H9 (cell line): Measurements from ENCODE around the gene BTD. TPM values are rescaled to one million over a fixed set of nuclear protein-coding genes. Genes with fewer than 3 reads are reported as not detected.

ENCODE experiments used
- DNase-seq: peaks from one replicate; pipeline ENCODE4 v3.0.0-alpha.2; 2017
- H2AFZ ChIP-seq: one replicate; pipeline ENCODE4 v1.6.1; 2013; ENCODE audit warnings: mild to moderate bottlenecking, low read length, control low read depth, moderate library complexity
- H2AK5ac ChIP-seq: 2 replicates; pipeline ENCODE4 v1.6.1; 2013; ENCODE audit warnings: low read length, control low read depth, mixed read lengths; ENCODE audit not compliant: insufficient read length
- H2BK120ac ChIP-seq: one replicate; pipeline ENCODE4 v1.6.1; 2013; ENCODE audit warnings: low read depth, mild to moderate bottlenecking, low read length, control low read depth, inconsistent platforms; ENCODE audit not compliant: poor library complexity, severe bottlenecking
- H2BK12ac ChIP-seq: 2 replicates; pipeline ENCODE4 v1.6.1; 2013; ENCODE audit warnings: low read length, control low read depth, mixed read lengths, low read depth; ENCODE audit not compliant: insufficient read length
- H2BK15ac ChIP-seq: 2 replicates; pipeline ENCODE4 v1.6.1; 2013; ENCODE audit warnings: low read depth, low read length, control low read depth
- H2BK20ac ChIP-seq: one replicate; pipeline ENCODE4 v1.6.1; 2013; ENCODE audit warnings: low read depth, mild to moderate bottlenecking, low read length, control low read depth, inconsistent platforms; ENCODE audit not compliant: poor library complexity, severe bottlenecking
- H2BK5ac ChIP-seq: 2 replicates; pipeline ENCODE4 v1.6.1; 2013; ENCODE audit warnings: low read length, control low read depth, mixed read lengths; ENCODE audit not compliant: insufficient read length
- H3K14ac ChIP-seq: 2 replicates; pipeline ENCODE4 v1.6.1; 2013; ENCODE audit warnings: low read length, control low read depth; ENCODE audit not compliant: insufficient read depth
- H3K18ac ChIP-seq: 2 replicates; pipeline ENCODE4 v1.6.1; 2013; ENCODE audit warnings: low read depth, mild to moderate bottlenecking, mixed read lengths, low read length, control low read depth; ENCODE audit not compliant: insufficient read length
- H3K23ac ChIP-seq: 2 replicates; pipeline ENCODE4 v1.6.1; 2013; ENCODE audit warnings: low read length, control low read depth, mixed read lengths, low read depth; ENCODE audit not compliant: insufficient read length
- H3K23me2 ChIP-seq: 2 replicates; pipeline ENCODE4 v1.6.1; 2013; ENCODE audit warnings: low read depth, mild to moderate bottlenecking, mixed read lengths, low read length, control low read depth; ENCODE audit not compliant: insufficient read length, poor library complexity, severe bottlenecking
- H3K27ac ChIP-seq: 2 replicates; pipeline ENCODE4 v1.5.1; 2013; ENCODE audit warnings: low read length, control low read depth, mixed read lengths, low read depth; ENCODE audit not compliant: insufficient read length
- H3K27me3 ChIP-seq: 2 replicates; pipeline ENCODE4 v1.6.1; 2013; ENCODE audit warnings: low read length, control low read depth, inconsistent platforms; ENCODE audit not compliant: insufficient read depth
- H3K4ac ChIP-seq: 2 replicates; pipeline ENCODE4 v1.6.1; 2013; ENCODE audit warnings: low read depth, mild to moderate bottlenecking, control low read depth, inconsistent platforms, low read length, moderate library complexity
- H3K4me1 ChIP-seq: 2 replicates; pipeline ENCODE4 v1.6.1; 2013; ENCODE audit warnings: low read length, control low read depth, inconsistent platforms; ENCODE audit not compliant: insufficient read depth
- H3K4me2 ChIP-seq: 2 replicates; pipeline ENCODE4 v1.6.1; 2013; ENCODE audit warnings: low read length, control low read depth, mixed read lengths; ENCODE audit not compliant: insufficient read length, insufficient read depth
- H3K56ac ChIP-seq: 2 replicates; pipeline ENCODE4 v1.6.1; 2013; ENCODE audit warnings: low read depth, mild to moderate bottlenecking, mixed read lengths, low read length, control low read depth; ENCODE audit not compliant: insufficient read length
- H3K79me1 ChIP-seq: 2 replicates; pipeline ENCODE4 v1.6.1; 2013; ENCODE audit warnings: low read depth, mild to moderate bottlenecking, moderate library complexity, low read length, control low read depth, inconsistent platforms; ENCODE audit not compliant: insufficient read depth, poor library complexity, severe bottlenecking
- H3K79me2 ChIP-seq: 2 replicates; pipeline ENCODE4 v1.6.1; 2013; ENCODE audit warnings: low read length, control low read depth, inconsistent platforms; ENCODE audit not compliant: insufficient read depth
- H3K9ac ChIP-seq: 2 replicates; pipeline ENCODE4 v1.6.1; 2013; ENCODE audit warnings: low read length, control low read depth, mixed read lengths; ENCODE audit not compliant: insufficient read length; ENCODE audit errors: extremely low read depth
- H3K9me3 ChIP-seq: one replicate; pipeline ENCODE4 v1.6.1; 2013; ENCODE audit warnings: low read depth, low read length, inconsistent platforms; ENCODE audit not compliant: control insufficient read depth
- H3T11ph ChIP-seq: one replicate; pipeline ENCODE4 v1.6.1; 2013; ENCODE audit warnings: mild to moderate bottlenecking, low read length, control low read depth, inconsistent platforms
- H4K20me1 ChIP-seq: one replicate; pipeline ENCODE4 v1.6.1; 2013; ENCODE audit not compliant: control insufficient read depth, insufficient read length, insufficient read depth
- H4K5ac ChIP-seq: 2 replicates; pipeline ENCODE4 v1.6.1; 2013; ENCODE audit warnings: low read depth, mild to moderate bottlenecking, mixed read lengths, low read length, control low read depth; ENCODE audit not compliant: insufficient read length
- H4K8ac ChIP-seq: replicated peaks from 2 replicates; pipeline ENCODE4 v1.6.1; 2013; ENCODE audit warnings: low read length, control low read depth, mixed read lengths, low read depth; ENCODE audit not compliant: insufficient read length
- H4K91ac ChIP-seq: 2 replicates; pipeline ENCODE4 v1.6.1; 2013; ENCODE audit warnings: low read depth, mild to moderate bottlenecking, moderate library complexity, mixed read lengths, low read length, control low read depth; ENCODE audit not compliant: insufficient read length
- H3K27ac Mint-ChIP-seq, 3 experiments: 2 replicates in 2 of 3; 3 replicates in 1 of 3; pipeline ENCODE4 v1.8.0; 2020 to 2021; ENCODE audit warnings: mixed read lengths in 3 of 3, mild to moderate bottlenecking in 1 of 3, moderate library complexity in 1 of 3
- H3K27me3 Mint-ChIP-seq: 2 replicates; pipeline ENCODE4 v1.8.0; 2021; ENCODE audit warnings: low read depth, mild to moderate bottlenecking, moderate library complexity, mixed read lengths
- H3K36me3 Mint-ChIP-seq, 3 experiments: 2 replicates in 2 of 3; 3 replicates in 1 of 3; pipeline ENCODE4 v1.8.0; 2020 to 2021; ENCODE audit warnings: low read depth in 3 of 3, mixed read lengths in 3 of 3; ENCODE audit not compliant: insufficient read depth in 1 of 3
- H3K4me1 Mint-ChIP-seq, 2 experiments: 2 replicates each; pipeline ENCODE4 v1.8.0; 2020; ENCODE audit warnings: mixed read lengths in 2 of 2
- H3K4me3 Mint-ChIP-seq, 2 experiments: 2 replicates in 1 of 2; 3 replicates in 1 of 2; pipeline ENCODE4 v1.8.0; 2020 to 2021; ENCODE audit warnings: mild to moderate bottlenecking in 2 of 2, mixed read lengths in 2 of 2, moderate library complexity in 1 of 2
- H3K9me3 Mint-ChIP-seq, 2 experiments: 2 replicates in 1 of 2; 3 replicates in 1 of 2; pipeline ENCODE4 v1.8.0; 2020; ENCODE audit warnings: mild to moderate bottlenecking in 2 of 2, mixed read lengths in 2 of 2, moderate library complexity in 1 of 2
- WGBS: extraction: QIAGEN DNeasy Blood & Tissue Kit; methylation state at CpG from one replicate; pipeline ENCODE4 v1.1.7; 2013; ENCODE audit warnings: missing lambda C conversion rate, low lambda C conversion rate, mixed read lengths; ENCODE audit not compliant: insufficient read length; ENCODE audit errors: extremely low coverage; 5-methylcytosine and 5-hydroxymethylcytosine counted together
- total RNA-seq: library from RNA; stranded (reverse); gene quantifications from 2 replicates; pipeline ENCODE4 v1.2.1, GENCODE V29; 2021
- TF ChIP-seq, protein P1 (sequence below): fragments of 200-600 bp; sonication (generic); conservative IDR thresholded peaks from 3 replicates; pipeline ENCODE4 v1.8.0; 2021; ENCODE audit warnings: antibody characterized with exemption, mild to moderate bottlenecking

The BTD gene
- total RNA-seq, 1 experiment from 2014 or later, result 21.5 TPM

DNA sequence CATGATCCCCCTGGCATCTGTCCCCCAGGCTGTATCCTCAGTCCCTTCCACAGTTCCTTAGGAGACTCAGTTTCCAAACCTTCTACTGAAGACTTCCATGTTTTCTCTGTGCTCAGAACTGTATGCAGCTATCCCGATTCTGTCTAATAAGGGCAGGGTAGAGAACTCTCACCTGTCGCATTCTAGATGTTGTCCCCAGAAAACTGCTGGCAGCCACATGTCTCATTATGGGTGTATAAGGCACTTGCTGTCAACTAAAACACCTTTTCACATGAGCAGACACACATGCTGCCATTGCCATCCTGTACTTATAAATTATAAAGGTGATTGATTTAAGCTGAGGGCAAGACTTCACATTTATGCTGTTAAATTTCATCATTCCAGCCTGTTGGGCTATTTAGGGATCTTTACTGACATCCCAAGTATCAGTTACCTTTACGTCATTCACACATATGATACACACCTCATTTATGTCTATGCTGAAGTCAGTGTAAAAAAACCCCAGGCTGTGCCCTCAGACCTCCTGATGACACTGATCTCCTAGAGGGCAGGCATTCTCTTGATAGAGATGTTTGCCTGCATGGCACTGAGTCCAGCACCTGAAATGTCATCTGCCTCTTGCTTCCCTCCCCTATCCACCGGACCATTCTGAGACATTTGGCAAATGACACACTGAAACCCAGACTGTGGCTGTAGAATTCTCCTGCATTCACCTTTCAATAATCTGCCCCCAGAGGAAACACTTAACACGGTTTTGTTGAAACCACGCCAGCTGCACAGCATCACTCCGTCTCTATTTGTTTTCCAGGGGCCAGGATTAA, 35.8 kb downstream of the BTD start:
- WGBS, result no CpG with 5 or more reads among the region's 7 CpGs
- no peak overlapping the region for H2BK20ac ChIP-seq
- H2BK15ac ChIP-seq, result no peak overlapping the region
- no peak for DNase-seq
- no peaks in the 10 kb centered on the region for H3K79me2 ChIP-seq
- H4K5ac ChIP-seq, result no peak overlapping the region
- H4K91ac ChIP-seq, result no peak overlapping the region
- H3K79me1 ChIP-seq, result no peaks in the 10 kb centered on the region
- H3K36me3 Mint-ChIP-seq, result peaks cover 10 to 19% (median 15%) of the 10 kb centered on the region in 3 experiments
- H3K14ac ChIP-seq, result no peak overlapping the region
- TF ChIP-seq, protein P1, sequence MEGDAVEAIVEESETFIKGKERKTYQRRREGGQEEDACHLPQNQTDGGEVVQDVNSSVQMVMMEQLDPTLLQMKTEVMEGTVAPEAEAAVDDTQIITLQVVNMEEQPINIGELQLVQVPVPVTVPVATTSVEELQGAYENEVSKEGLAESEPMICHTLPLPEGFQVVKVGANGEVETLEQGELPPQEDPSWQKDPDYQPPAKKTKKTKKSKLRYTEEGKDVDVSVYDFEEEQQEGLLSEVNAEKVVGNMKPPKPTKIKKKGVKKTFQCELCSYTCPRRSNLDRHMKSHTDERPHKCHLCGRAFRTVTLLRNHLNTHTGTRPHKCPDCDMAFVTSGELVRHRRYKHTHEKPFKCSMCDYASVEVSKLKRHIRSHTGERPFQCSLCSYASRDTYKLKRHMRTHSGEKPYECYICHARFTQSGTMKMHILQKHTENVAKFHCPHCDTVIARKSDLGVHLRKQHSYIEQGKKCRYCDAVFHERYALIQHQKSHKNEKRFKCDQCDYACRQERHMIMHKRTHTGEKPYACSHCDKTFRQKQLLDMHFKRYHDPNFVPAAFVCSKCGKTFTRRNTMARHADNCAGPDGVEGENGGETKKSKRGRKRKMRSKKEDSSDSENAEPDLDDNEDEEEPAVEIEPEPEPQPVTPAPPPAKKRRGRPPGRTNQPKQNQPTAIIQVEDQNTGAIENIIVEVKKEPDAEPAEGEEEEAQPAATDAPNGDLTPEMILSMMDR, result no peak
- H3K4me3 Mint-ChIP-seq, result no peak overlapping the region
- no peak overlapping the region for H3K9ac ChIP-seq
- no peak overlapping the region for H2BK5ac ChIP-seq
- H3K56ac ChIP-seq, result no peak overlapping the region
- H3K4ac ChIP-seq, result no peak overlapping the region
- H3K27me3 Mint-ChIP-seq, result no peaks in the 10 kb centered on the region
- no peak overlapping the region for H2AK5ac ChIP-seq
- no peak overlapping the region for H3K23ac ChIP-seq
- H3K23me2 ChIP-seq, result no peaks in the 10 kb centered on the region
- no peak overlapping the region for H4K8ac ChIP-seq
- peak overlapping the region; percentile 42 for H3K18ac ChIP-seq
- H3K27me3 ChIP-seq, result no peaks in the 10 kb centered on the region
- peaks cover 11% of the 10 kb centered on the region for H3K4me1 ChIP-seq
- H2BK120ac ChIP-seq, result no peak overlapping the region
- no peaks in the 10 kb centered on the region; a peak in 1 of 5 replicates for H3K9me3 Mint-ChIP-seq
- no peaks in the 10 kb centered on the region for H4K20me1 ChIP-seq
- peaks cover 44 to 53% of the 10 kb centered on the region in 2 experiments for H3K4me1 Mint-ChIP-seq
- no peak overlapping the region for H3T11ph ChIP-seq
- peak overlapping the region; percentile 41 to 77 (median 42); a peak in 3 of 7 replicates for H3K27ac Mint-ChIP-seq
- no peak overlapping the region for H2BK12ac ChIP-seq
- no peak overlapping the region for H3K27ac ChIP-seq
- H3K9me3 ChIP-seq, result no peaks in the 10 kb centered on the region
- H3K4me2 ChIP-seq, result no peak overlapping the region
- no peak overlapping the region for H2AFZ ChIP-seq
